Gastrocnemius medialis (tissue), 4 donors: ENCODE results near the gene DDR2. TPM values are rescaled to one million over a fixed set of nuclear protein-coding genes. Genes with fewer than 3 reads are reported as not detected.

Source experiments
- ATAC-seq, 2 donors: fragments of 150-250 bp; one replicate each; pipeline ENCODE4 v1.9.1; 2016
- DNase-seq, 2 donors: peaks; one replicate each; pipeline ENCODE4 v3.0.0-alpha.2; 2019
- H3K27ac ChIP-seq, 4 donors: fragments of 200-600 bp; sonication (generic); 1 replicate in 1 of 4; 2 replicates in 3 of 4; pipeline ENCODE4 v1.5.1; 2016 to 2018; ENCODE audit warnings: mild to moderate bottlenecking in 2 of 4, moderate library complexity in 1 of 4
- H3K27me3 ChIP-seq, 3 donors: fragments of 200-600 bp; sonication (generic) in 2 of 3; 1 replicate in 1 of 3; 2 replicates in 2 of 3; pipeline versions ENCODE4 v1.5.1 to v1.6.0; 2016 to 2019; ENCODE audit warnings: mild to moderate bottlenecking in 1 of 3, moderate library complexity in 1 of 3
- H3K36me3 ChIP-seq, 2 donors: fragments of 200-600 bp; sonication (generic) in 1 of 2; one replicate each; pipeline ENCODE4 v1.5.1; 2017 to 2018
- H3K4me1 ChIP-seq, 2 donors: fragments of 200-600 bp; sonication (generic) in 1 of 2; one replicate each; pipeline ENCODE4 v1.5.1; 2016 to 2017; ENCODE audit warnings: mild to moderate bottlenecking in 2 of 2
- H3K4me3 ChIP-seq, 4 donors: fragments of 200-600 bp; sonication (generic) in 3 of 4; 1 replicate in 1 of 4; 2 replicates in 3 of 4; pipeline ENCODE4 v1.5.1; 2016 to 2019; ENCODE audit warnings: mild to moderate bottlenecking in 2 of 4
- H3K9me3 ChIP-seq, 3 donors: fragments of 200-600 bp; sonication (generic) in 2 of 3; 1 replicate in 1 of 3; 2 replicates in 2 of 3; pipeline ENCODE4 v1.5.1; 2016 to 2019
- CTCF ChIP-seq, 5 experiments: fragments of 450-650 bp in 3 of 5; fragments of 200-600 bp in 2 of 5; sonication (generic) in 2 of 5; IDR thresholded peaks in 4 of 5; conservative IDR thresholded peaks in 1 of 5; 1 replicate in 4 of 5; 2 replicates in 1 of 5; pipeline ENCODE4 v1.5.1; 2016 to 2019; ENCODE audit warnings: antibody characterized with exemption in 5 of 5, mild to moderate bottlenecking in 3 of 5, moderate library complexity in 3 of 5
- POLR2A ChIP-seq, 2 donors: fragments of 450-650 bp; IDR thresholded peaks; one replicate each; pipeline ENCODE4 v1.6.1; 2017; ENCODE audit warnings: antibody characterized with exemption in 2 of 2, mild to moderate bottlenecking in 2 of 2, moderate library complexity in 2 of 2
- in situ Hi-C, 4 donors: fragments of 200-750 bp; cut with MboI; loops; one replicate each; pipeline versions ENCODE4 v1.15.0 to v1.8.0; 2017; ENCODE audit warnings: low sequenced_read_pairs in 4 of 4
- intact Hi-C: fragments of 100-400 bp; cut with DNase I; formaldehyde crosslinking; loops from one replicate; pipeline ENCODE4 v1.15.1; 2023; ENCODE audit warnings: low total_unique reads
- total RNA-seq, 4 donors: library from RNA; depleted of rRNA; stranded (reverse); fragments of >200 nt; gene quantifications; one replicate each; pipeline versions ENCODE4 v1.1.0 to v1.2.3, GENCODE V29; 2016

DDR2 gene
- total RNA-seq, 4 donors from 2014 or later, result 9.8 to 15.4 (median 10.6) TPM

GRCh38 chr1:162688931-162689330 is 56.7 kb downstream of the DDR2 start:
- ATAC-seq (no peak), DNase-seq (no peak)
- in situ Hi-C loops (no loop called here), intact Hi-C loops (no loop called here)
- H3K27ac ChIP-seq, result no peak overlapping the region
- no peaks in the 10 kb centered on the region for H3K9me3 ChIP-seq
- no peaks in the 10 kb centered on the region for H3K36me3 ChIP-seq
- H3K4me1 ChIP-seq, result peaks cover 22 to 30% of the 10 kb centered on the region in 2 donors
- H3K4me3 ChIP-seq, result no peak overlapping the region
- H3K27me3 ChIP-seq, result no peaks in the 10 kb centered on the region
- TF ChIP-seq CTCF (IDR thresholded peaks at IDR 0.05 in 4 of 5, conservative IDR thresholded peaks at IDR 0.05 in 1 of 5), result no peak
- no peak for TF ChIP-seq POLR2A (IDR thresholded peaks at IDR 0.05)

GRCh38 chr1:162689745-162690671 is 57.7 kb downstream of the DDR2 start:
- Histone ChIP-seq H3K9me3 (no peaks in the 10 kb centered on the region), H3K27ac (peak overlapping the region; percentile 41 to 63 (median 56)), H3K36me3 (no peaks in the 10 kb centered on the region), H3K4me3 (no peak overlapping the region), H3K27me3 (no peaks in the 10 kb centered on the region), H3K4me1 (peaks cover 22 to 31% of the 10 kb centered on the region in 2 donors)
- ATAC-seq, result peak; percentile 35 to 46
- in situ Hi-C loops, result no loop called here
- TF ChIP-seq CTCF (IDR thresholded peaks at IDR 0.05 in 4 of 5, conservative IDR thresholded peaks at IDR 0.05 in 1 of 5), result no peak
- TF ChIP-seq POLR2A (IDR thresholded peaks at IDR 0.05), result no peak
- DNase-seq, result peak in 1 of 2 donors; percentile 56
- intact Hi-C loops, result no loop called here

- TF ChIP-seq CTCF (IDR thresholded peaks at IDR 0.05 in 4 of 5, conservative IDR thresholded peaks at IDR 0.05 in 1 of 5), result no peak
- no peak for TF ChIP-seq POLR2A (IDR thresholded peaks at IDR 0.05)
- Histone ChIP-seq H3K9me3 (no peaks in the 10 kb centered on the region), H3K27ac (peak overlapping the region; percentile 41 to 63 (median 56)), H3K4me1 (peaks cover 24 to 39% of the 10 kb centered on the region in 2 donors), H3K4me3 (no peak overlapping the region), H3K36me3 (no peaks in the 10 kb centered on the region), H3K27me3 (no peaks in the 10 kb centered on the region)
- intact Hi-C loops, result no loop called here
- ATAC-seq (peak; percentile 73 to 76), DNase-seq (peak; percentile 38 to 74)
- in situ Hi-C loops, result no loop called here
Measured at GRCh38 chr1:162690672-162691434, 58.6 kb downstream of the DDR2 start.

GRCh38 chr1:162691999-162692575 is 59.8 kb downstream of the DDR2 start:
- in situ Hi-C loops (no loop called here), intact Hi-C loops (no loop called here)
- TF ChIP-seq POLR2A (IDR thresholded peaks at IDR 0.05) (no peak), CTCF (IDR thresholded peaks at IDR 0.05 in 4 of 5, conservative IDR thresholded peaks at IDR 0.05 in 1 of 5) (no peak)
- Histone ChIP-seq H3K27ac (peak overlapping the region in 1 of 4 donors; percentile 49), H3K36me3 (no peaks in the 10 kb centered on the region), H3K4me3 (no peak overlapping the region), H3K4me1 (peaks cover 36 to 47% of the 10 kb centered on the region in 2 donors), H3K9me3 (no peaks in the 10 kb centered on the region), H3K27me3 (no peaks in the 10 kb centered on the region)
- DNase-seq (no peak), ATAC-seq (no peak)
